GM18868 (cell line): ENCODE measurements around the gene MYO5B.
"Not testable (repeated sequence)": the region's sequence is repeated elsewhere in the genome, so short reads cannot be mapped to it uniquely, and the experiment has no call there.

ENCODE experiments used
- ATAC-seq: cut with Tn5 transposase; IDR thresholded peaks from one replicate; pipeline ENCODE4 v1.9.1; 2021; ENCODE audit warnings: mild to moderate bottlenecking, moderate library complexity; ENCODE audit not compliant: unreplicated experiment

The MYO5B gene

DNA sequence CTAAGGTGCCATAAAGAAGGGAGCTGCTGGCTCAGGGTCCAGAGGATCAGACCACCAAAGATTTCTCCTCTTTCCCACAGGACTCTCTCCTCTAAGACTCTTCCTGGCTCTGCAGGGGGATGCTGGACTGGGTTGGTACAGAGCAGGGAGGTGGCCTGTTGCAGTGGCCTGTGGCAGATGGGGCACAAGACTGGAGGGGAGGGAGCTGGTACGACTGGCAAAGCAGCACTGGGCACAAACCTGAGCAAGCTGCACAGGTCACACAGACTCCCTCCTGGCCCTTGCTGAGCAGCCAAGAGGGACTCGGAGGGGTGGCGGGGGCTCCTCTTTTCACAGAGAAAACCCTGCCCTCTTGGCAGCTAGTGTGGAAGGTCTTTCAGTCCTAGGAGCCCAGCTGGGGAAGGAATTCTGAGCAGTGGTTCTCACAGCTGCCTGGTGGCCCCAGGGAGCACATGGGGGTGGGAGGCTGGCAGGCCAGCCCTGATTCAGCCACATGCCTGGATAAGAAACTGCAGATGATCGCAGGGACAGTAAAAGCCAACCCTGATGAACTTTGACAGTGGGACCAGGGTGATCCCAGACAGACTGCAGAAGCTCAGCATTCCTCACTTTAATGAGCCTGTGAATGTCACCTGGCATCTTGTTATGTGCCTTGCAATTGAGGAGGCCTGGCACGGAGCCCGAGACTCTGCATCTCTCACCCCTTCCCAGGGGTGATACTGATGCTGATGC, 349.2 kb downstream of the MYO5B start:
- ATAC-seq, result no peak

- ATAC-seq, result no peak
Measured at GRCh38 chr18:49844903-49845302, 350.0 kb downstream of the MYO5B start.

DNA sequence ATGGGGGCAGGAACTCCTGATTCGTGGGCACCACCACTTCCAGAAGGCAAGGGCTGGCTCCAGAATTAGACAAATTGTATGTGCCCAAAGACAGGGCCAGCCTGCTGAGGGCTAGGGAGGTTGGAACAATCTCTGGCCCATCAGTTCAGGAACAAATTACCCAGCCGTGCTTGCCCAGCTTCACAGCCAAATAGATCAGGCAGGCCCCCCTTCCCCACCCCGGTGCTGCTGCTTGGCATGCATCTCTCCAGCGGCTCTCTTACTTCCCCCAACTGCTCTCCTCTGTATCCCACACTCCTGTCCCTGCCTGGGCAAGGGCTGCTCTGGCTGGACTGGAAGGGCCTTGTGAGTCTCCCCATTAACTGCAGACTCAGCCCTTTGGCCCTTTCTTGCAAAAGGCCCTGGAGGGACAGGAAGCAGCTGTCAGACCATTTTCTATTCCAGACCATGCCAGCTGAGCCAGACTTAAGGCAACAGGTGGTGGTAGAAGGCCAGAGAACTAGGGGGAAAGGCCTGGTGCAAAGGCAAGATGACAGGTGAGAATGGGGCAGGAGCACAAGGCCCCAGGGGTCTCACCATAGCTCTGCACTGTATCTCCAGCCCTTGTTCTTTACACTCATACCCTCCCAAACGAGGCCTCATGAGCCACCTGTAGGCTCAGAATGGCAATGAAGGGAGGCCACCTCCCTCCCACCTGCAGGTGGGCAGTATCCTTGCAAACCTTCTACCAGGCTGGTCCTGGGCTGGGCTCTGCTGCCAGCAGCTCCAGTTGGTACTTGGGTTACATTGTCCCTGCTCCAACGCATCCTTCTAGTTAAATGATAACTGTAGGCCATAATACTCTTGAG, 350.9 kb downstream of the MYO5B start:
- ATAC-seq, result no peak

- no peak for ATAC-seq
Measured at GRCh38 chr18:49843131-49843530, 351.8 kb downstream of the MYO5B start.

DNA sequence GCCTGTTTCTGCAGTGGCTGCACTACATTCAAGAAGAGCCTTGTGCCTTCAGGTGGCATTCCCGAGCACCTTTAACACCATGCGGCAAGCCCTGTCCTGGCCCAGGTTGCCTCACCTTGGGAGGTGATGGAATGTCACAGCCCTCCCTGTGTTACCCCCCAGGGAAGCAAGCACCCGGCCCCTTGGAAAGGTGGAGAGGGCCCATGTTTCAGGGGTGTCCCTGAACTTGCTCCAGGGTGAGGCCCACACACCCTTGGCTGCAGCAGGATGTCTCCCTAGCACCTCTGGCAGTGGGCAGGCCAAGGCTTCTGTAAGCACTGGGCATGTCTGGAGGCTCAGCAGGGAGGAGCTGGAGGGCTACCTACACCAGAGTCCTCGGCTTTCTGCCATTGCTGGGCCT, 352.3 kb downstream of the MYO5B start:
- no peak for ATAC-seq

DNA sequence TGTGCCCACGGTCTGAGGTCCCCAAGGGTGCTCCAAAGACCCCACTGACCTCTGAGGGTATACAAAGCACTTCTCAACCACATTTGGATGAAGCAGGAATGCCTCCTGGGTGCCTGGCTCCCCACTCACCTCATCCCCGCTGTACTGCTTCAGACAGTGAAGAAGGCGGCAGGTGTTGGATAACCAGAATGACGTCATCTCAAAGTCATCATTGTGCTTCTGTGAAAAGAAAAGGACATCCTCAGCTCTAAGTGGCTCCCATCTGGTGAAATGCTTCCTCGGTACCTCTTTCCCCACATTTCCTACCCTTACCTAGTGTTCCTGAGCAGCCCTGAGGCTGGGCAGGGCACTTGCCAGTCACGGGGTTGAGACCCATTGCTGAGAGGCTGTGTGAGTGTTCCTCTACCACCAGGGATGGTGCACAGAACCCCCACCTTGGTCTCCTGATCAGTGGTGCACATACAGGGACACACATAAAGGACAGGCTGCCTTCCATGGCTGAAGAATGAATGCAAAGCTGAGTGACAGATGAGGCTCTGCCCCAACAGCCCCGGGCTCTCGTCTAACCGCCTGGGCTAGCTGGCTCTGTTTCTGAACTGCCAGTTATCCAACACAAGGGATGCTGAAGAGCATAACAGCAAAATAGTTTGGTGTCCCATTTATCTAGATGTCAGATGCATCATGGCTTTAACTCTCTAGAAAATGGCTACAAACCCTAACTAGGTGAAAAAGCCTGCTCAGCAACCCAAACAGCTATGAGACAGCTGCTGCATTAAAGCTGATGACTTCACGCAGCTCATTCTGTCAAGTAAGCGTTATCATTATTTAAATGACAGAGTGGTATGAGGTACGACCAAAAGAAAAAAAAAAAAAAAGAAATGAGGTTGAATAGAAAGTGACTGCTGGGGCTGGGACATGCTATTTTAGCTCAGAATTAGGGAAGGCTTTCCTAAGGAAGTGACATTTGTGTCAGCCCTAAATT, 353.4 kb downstream of the MYO5B start:
- ATAC-seq, result no peak

GRCh38 chr18:49839012-49839411, 355.9 kb downstream of the MYO5B start:
- ATAC-seq, result no peak

GRCh38 chr18:49838381-49838780, 356.6 kb downstream of the MYO5B start:
- ATAC-seq, result no peak

- no peak for ATAC-seq
Measured at GRCh38 chr18:49837889-49838288, 357.1 kb downstream of the MYO5B start.

- not testable (repeated sequence) for ATAC-seq
Measured at GRCh38 chr18:49837316-49837835, 357.6 kb downstream of the MYO5B start.

DNA sequence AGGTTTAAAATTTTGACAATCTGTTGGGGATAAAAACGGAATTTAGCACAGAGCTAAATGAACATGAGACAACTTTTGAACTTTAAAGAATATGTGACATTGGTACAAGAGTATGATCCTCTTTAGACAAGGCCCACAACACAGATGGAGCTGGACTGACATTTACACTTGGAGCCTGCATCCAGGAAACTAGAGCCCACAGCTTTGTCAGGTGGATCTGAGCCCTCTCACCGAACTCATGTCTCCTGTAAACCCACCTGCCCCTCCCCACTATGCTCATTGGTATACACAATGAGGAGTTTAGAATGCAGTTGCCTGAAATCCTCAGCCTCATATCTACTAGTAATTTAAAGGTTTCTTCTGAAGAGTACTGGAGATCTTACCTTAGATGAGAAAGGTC, 359.5 kb downstream of the MYO5B start:
- ATAC-seq, result no peak

GRCh38 chr18:49834258-49834657, 360.7 kb downstream of the MYO5B start:
- no peak for ATAC-seq

DNA sequence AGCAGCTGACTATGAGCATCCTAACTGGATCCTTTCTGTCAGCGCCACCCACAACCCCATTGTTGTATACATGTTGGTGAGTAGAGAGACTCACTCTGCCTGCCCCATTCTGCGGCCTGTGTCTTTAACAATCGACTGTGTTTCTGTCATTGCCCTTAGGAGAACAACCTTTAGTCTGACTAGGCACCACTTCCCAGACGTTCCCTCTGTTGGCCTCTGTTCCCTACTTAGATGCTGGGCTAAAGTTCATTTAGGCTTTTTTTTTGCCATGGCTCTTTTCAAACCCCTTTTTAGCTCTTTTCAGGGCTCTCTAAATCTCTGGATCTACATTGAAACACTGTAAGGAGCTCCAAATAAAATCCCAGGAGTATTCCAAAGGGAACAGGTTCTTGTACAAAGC, 361.1 kb downstream of the MYO5B start:
- ATAC-seq, result no peak

GRCh38 chr18:49832221-49832647, 362.7 kb downstream of the MYO5B start:
- no peak for ATAC-seq

GRCh38 chr18:49827996-49828395, 367.0 kb downstream of the MYO5B start:
- no peak for ATAC-seq

GRCh38 chr18:49819823-49820671, 374.9 kb downstream of the MYO5B start:
- ATAC-seq, result no peak

DNA sequence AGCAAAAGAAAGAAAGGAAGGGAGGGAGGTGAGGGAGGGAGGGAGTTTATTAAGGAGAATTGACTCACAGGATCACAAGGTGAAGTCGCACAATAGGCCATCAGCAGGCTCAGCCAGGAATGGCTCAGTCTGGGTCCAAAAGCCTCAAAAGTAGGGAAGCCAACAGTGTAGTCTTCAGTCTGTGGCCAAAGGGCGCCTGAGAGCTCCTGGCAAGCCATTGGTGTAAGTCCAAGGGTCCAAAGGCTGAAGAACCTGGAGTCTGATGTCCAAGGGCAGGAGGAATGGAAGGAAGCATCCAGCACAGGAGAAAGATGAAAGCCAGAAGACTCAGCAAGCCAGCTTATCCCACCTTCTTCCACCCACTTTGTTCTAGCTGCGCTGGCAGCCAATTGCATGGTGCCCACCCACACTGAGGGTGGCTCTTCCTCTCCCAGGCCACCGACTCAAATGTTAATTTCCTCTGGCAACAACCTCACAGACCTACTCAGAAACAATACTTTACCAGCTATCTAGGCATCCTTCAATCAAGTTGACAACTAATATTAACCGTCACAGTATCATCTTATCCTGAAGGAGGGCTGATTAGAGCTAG, 375.8 kb downstream of the MYO5B start:
- ATAC-seq, result no peak

GRCh38 chr18:49817947-49818346, 377.0 kb downstream of the MYO5B start:
- ATAC-seq, result no peak

- ATAC-seq, result no peak
Measured at GRCh38 chr18:49815927-49816326, 379.0 kb downstream of the MYO5B start.

- ATAC-seq, result peak; percentile 36
Measured at GRCh38 chr18:49814147-49814499, 380.8 kb downstream of the MYO5B start.
